ENCODE results near the gene TTC39A. TPM values are rescaled to one million over a fixed set of nuclear protein-coding genes. Genes with fewer than 3 reads are reported as not detected.
A peak's percentile ranks its signal among the peaks of the same experiment; 100 is the strongest.

The TTC39A gene
- total RNA-seq, 1 donor from 2014 or later: 0.95 TPM

GRCh38 chr1:51316113-51316845 lies 14.1 kb downstream of the TTC39A start:
- Mint-ChIP-seq H3K36me3 (ENCODE audit: low read depth, unreplicated experiment) (no peaks in the 10 kb centered on the region), H3K27ac (ENCODE audit: unreplicated experiment) (no peak overlapping the region), H3K9me3 (ENCODE audit: unreplicated experiment) (no peaks in the 10 kb centered on the region), H3K27me3 (ENCODE audit: unreplicated experiment) (peaks cover 8% of the 10 kb centered on the region), H3K4me1 (ENCODE audit: unreplicated experiment) (peaks cover 29% of the 10 kb centered on the region), H3K4me3 (ENCODE audit: unreplicated experiment) (no peak overlapping the region)
- DNase-seq (ENCODE audit: low spot score): no peak
- no peak for TF ChIP-seq CTCF (IDR thresholded peaks at IDR 0.05; ENCODE audit: unreplicated experiment)

- peaks cover 38% of the 10 kb centered on the region for H3K4me1 Mint-ChIP-seq (ENCODE audit: unreplicated experiment)
- no peaks in the 10 kb centered on the region for H3K9me3 Mint-ChIP-seq (ENCODE audit: unreplicated experiment)
- H3K4me3 Mint-ChIP-seq (ENCODE audit: unreplicated experiment): no peak overlapping the region
- no peak overlapping the region for H3K27ac Mint-ChIP-seq (ENCODE audit: unreplicated experiment)
- H3K27me3 Mint-ChIP-seq (ENCODE audit: unreplicated experiment): peaks cover 13% of the 10 kb centered on the region
- no peak for DNase-seq (ENCODE audit: low spot score)
- H3K36me3 Mint-ChIP-seq (ENCODE audit: low read depth, unreplicated experiment): no peaks in the 10 kb centered on the region
- no peak for TF ChIP-seq CTCF (IDR thresholded peaks at IDR 0.05; ENCODE audit: unreplicated experiment)
Observed at GRCh38 chr1:51314974-51315373, 15.4 kb downstream of the TTC39A start.

- peak overlapping the region; percentile 42 for H3K27ac Mint-ChIP-seq (ENCODE audit: unreplicated experiment)
- H3K36me3 Mint-ChIP-seq (ENCODE audit: low read depth, unreplicated experiment): no peaks in the 10 kb centered on the region
- no peak overlapping the region for H3K4me3 Mint-ChIP-seq (ENCODE audit: unreplicated experiment)
- TF ChIP-seq CTCF (IDR thresholded peaks at IDR 0.05; ENCODE audit: unreplicated experiment): no peak
- peaks cover 13% of the 10 kb centered on the region for H3K27me3 Mint-ChIP-seq (ENCODE audit: unreplicated experiment)
- peaks cover 36% of the 10 kb centered on the region for H3K4me1 Mint-ChIP-seq (ENCODE audit: unreplicated experiment)
- no peaks in the 10 kb centered on the region for H3K9me3 Mint-ChIP-seq (ENCODE audit: unreplicated experiment)
- DNase-seq (ENCODE audit: low spot score): no peak
Observed at GRCh38 chr1:51313961-51314777, 16.2 kb downstream of the TTC39A start.

- Mint-ChIP-seq H3K4me3 (ENCODE audit: unreplicated experiment) (no peak overlapping the region), H3K4me1 (ENCODE audit: unreplicated experiment) (peaks cover 33% of the 10 kb centered on the region), H3K27ac (ENCODE audit: unreplicated experiment) (no peak overlapping the region), H3K36me3 (ENCODE audit: low read depth, unreplicated experiment) (no peaks in the 10 kb centered on the region), H3K27me3 (ENCODE audit: unreplicated experiment) (peaks cover 13% of the 10 kb centered on the region), H3K9me3 (ENCODE audit: unreplicated experiment) (no peaks in the 10 kb centered on the region)
- peak; percentile 56 for TF ChIP-seq CTCF (IDR thresholded peaks at IDR 0.05; ENCODE audit: unreplicated experiment)
- DNase-seq (ENCODE audit: low spot score): peak; percentile 46
Observed at GRCh38 chr1:51313268-51313852, 17.0 kb downstream of the TTC39A start.
